Measurements from ENCODE around the gene ABCC4.
"Not testable (repeated sequence)": the region's sequence is repeated elsewhere in the genome, so short reads cannot be mapped to it uniquely, and the experiment has no call there.

The ABCC4 gene

GRCh38 chr13:95224064-95224463 is 77.2 kb downstream of the ABCC4 start:
- DNase-seq, result no peak

GRCh38 chr13:95222733-95223018 is 78.6 kb downstream of the ABCC4 start:
- DNase-seq, result no peak

- no peak for DNase-seq
Observed at GRCh38 chr13:95221971-95222732, 79.1 kb downstream of the ABCC4 start.

GRCh38 chr13:95220611-95221010 is 80.6 kb downstream of the ABCC4 start:
- DNase-seq, result no peak

GRCh38 chr13:95217920-95218830 is 83.1 kb downstream of the ABCC4 start:
- no peak for DNase-seq

GRCh38 chr13:95216182-95216581 is 85.1 kb downstream of the ABCC4 start:
- no peak for DNase-seq

GRCh38 chr13:95212983-95213850 is 88.0 kb downstream of the ABCC4 start:
- DNase-seq, result no peak

- no peak for DNase-seq
Observed at GRCh38 chr13:95209109-95209508, 92.1 kb downstream of the ABCC4 start.

- DNase-seq, result no peak
Observed at GRCh38 chr13:95207769-95208366, 93.4 kb downstream of the ABCC4 start.

GRCh38 chr13:95206116-95206515 is 95.1 kb downstream of the ABCC4 start:
- DNase-seq, result no peak

- DNase-seq, result no peak
Observed at GRCh38 chr13:95204231-95204765, 97.0 kb downstream of the ABCC4 start.

- DNase-seq, result no peak
Observed at GRCh38 chr13:95201814-95202651, 99.2 kb downstream of the ABCC4 start.

GRCh38 chr13:95200386-95200957 is 100.8 kb downstream of the ABCC4 start:
- DNase-seq, result not testable (repeated sequence)

GRCh38 chr13:95199896-95200295 is 101.4 kb downstream of the ABCC4 start:
- no peak for DNase-seq

- DNase-seq, result not testable (repeated sequence)
Observed at GRCh38 chr13:95198606-95199005, 102.6 kb downstream of the ABCC4 start.

- no peak for DNase-seq
Observed at GRCh38 chr13:95197548-95197947, 103.7 kb downstream of the ABCC4 start.

- no peak for DNase-seq
Observed at GRCh38 chr13:95195146-95195545, 106.1 kb downstream of the ABCC4 start.

- DNase-seq, result no peak
Observed at GRCh38 chr13:95193509-95194230, 107.6 kb downstream of the ABCC4 start.

- DNase-seq, result no peak
Observed at GRCh38 chr13:95192998-95193397, 108.3 kb downstream of the ABCC4 start.

- DNase-seq, result not testable (repeated sequence)
Observed at GRCh38 chr13:95192564-95192945, 108.7 kb downstream of the ABCC4 start.
